Measurements from ENCODE around the gene GADD45GIP1.

GADD45GIP1 gene

DNA sequence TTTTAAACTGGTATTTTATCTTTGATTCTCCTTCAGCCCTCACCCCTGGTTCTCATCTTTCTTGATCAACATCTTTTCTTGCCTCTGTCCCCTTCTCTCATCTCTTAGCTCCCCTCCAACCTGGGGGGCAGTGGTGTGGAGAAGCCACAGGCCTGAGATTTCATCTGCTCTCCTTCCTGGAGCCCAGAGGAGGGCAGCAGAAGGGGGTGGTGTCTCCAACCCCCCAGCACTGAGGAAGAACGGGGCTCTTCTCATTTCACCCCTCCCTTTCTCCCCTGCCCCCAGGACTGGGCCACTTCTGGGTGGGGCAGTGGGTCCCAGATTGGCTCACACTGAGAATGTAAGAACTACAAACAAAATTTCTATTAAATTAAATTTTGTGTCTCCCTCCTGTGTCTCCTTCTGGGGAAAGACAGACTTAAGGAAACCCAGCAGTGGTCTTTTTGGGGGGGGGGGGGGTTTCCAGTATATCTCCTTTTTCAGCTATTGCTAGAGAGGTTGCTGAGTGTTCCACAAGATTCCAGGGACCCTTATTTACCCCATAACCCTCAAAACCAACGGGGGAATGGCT lies 12.8 kb downstream of the GADD45GIP1 start:
- no peak overlapping the region for H3K27ac ChIP-seq
- no peak overlapping the region for H2AFZ ChIP-seq
- H3K4me1 ChIP-seq = peaks cover 19% of the 10 kb centered on the region
- H3K79me2 ChIP-seq = peaks cover 36% of the 10 kb centered on the region
- TF ChIP-seq, protein P1, sequence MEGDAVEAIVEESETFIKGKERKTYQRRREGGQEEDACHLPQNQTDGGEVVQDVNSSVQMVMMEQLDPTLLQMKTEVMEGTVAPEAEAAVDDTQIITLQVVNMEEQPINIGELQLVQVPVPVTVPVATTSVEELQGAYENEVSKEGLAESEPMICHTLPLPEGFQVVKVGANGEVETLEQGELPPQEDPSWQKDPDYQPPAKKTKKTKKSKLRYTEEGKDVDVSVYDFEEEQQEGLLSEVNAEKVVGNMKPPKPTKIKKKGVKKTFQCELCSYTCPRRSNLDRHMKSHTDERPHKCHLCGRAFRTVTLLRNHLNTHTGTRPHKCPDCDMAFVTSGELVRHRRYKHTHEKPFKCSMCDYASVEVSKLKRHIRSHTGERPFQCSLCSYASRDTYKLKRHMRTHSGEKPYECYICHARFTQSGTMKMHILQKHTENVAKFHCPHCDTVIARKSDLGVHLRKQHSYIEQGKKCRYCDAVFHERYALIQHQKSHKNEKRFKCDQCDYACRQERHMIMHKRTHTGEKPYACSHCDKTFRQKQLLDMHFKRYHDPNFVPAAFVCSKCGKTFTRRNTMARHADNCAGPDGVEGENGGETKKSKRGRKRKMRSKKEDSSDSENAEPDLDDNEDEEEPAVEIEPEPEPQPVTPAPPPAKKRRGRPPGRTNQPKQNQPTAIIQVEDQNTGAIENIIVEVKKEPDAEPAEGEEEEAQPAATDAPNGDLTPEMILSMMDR (IDR thresholded peaks at IDR 0.05) = no peak
- no peaks in the 10 kb centered on the region for H3K9me3 ChIP-seq (ENCODE audit: control insufficient read depth, low read length)
- no peak overlapping the region for H3K4me2 ChIP-seq (ENCODE audit: low read length)
- H3K36me3 ChIP-seq (ENCODE audit: control insufficient read depth, insufficient read depth, low read length) = no peaks in the 10 kb centered on the region
- H3K4me3 ChIP-seq (ENCODE audit: low read depth, low read length) = no peak overlapping the region
- H3K27me3 ChIP-seq (ENCODE audit: control insufficient read depth, insufficient read depth, low read length) = no peaks in the 10 kb centered on the region
- no peak overlapping the region for H3K9ac ChIP-seq

DNA sequence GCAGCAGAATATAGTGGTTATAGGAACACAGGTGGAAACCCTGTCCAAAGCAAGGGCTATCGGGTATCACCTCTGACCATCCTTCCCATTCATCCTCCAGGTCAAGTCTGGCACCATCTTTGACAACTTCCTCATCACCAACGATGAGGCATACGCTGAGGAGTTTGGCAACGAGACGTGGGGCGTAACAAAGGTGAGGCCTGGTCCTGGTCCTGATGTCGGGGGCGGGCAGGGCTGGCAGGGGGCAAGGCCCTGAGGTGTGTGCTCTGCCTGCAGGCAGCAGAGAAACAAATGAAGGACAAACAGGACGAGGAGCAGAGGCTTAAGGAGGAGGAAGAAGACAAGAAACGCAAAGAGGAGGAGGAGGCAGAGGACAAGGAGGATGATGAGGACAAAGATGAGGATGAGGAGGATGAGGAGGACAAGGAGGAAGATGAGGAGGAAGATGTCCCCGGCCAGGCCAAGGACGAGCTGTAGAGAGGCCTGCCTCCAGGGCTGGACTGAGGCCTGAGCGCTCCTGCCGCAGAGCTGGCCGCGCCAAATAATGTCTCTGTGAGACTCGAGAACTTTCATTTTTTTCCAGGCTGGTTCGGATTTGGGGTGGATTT lies 13.5 kb downstream of the GADD45GIP1 start:
- no peaks in the 10 kb centered on the region for H3K36me3 ChIP-seq (ENCODE audit: control insufficient read depth, insufficient read depth, low read length)
- H3K4me2 ChIP-seq (ENCODE audit: low read length) = no peak overlapping the region
- H3K9ac ChIP-seq = no peak overlapping the region
- H3K27ac ChIP-seq = no peak overlapping the region
- H3K4me3 ChIP-seq (ENCODE audit: low read depth, low read length) = no peak overlapping the region
- peaks cover 40% of the 10 kb centered on the region for H3K79me2 ChIP-seq
- TF ChIP-seq, protein P1 (IDR thresholded peaks at IDR 0.05) = no peak
- peaks cover 19% of the 10 kb centered on the region for H3K4me1 ChIP-seq
- H3K27me3 ChIP-seq (ENCODE audit: control insufficient read depth, insufficient read depth, low read length) = no peaks in the 10 kb centered on the region
- H2AFZ ChIP-seq = no peak overlapping the region
- H3K9me3 ChIP-seq (ENCODE audit: control insufficient read depth, low read length) = no peaks in the 10 kb centered on the region

DNA sequence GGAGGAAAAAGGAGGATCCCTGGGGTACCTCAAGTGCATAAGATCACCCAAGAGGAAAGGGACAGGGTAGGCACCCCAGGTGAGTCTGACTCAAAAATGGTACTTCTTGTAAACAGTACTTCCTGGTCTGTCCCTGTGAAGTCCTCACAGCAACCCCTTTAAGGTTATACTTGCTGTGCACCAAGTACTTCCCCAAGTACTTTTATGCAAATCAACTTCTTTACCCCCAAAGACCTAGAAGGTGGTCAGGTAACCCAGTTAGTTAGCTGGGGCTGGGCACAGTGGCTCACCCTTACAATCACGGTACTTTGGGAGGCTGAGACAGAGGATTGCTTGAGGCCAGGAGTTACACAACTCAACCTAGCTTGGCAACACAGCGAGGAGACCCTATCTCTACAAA lies 16.1 kb downstream of the GADD45GIP1 start:
- H2AFZ ChIP-seq = no peak overlapping the region
- TF ChIP-seq, protein P1 (IDR thresholded peaks at IDR 0.05) = no peak
- no peaks in the 10 kb centered on the region for H3K36me3 ChIP-seq (ENCODE audit: control insufficient read depth, insufficient read depth, low read length)
- peak overlapping the region; percentile 11 for H3K4me2 ChIP-seq (ENCODE audit: low read length)
- H3K4me3 ChIP-seq (ENCODE audit: low read depth, low read length) = no peak overlapping the region
- H3K27ac ChIP-seq = no peak overlapping the region
- no peak overlapping the region for H3K9ac ChIP-seq
- no peaks in the 10 kb centered on the region for H3K9me3 ChIP-seq (ENCODE audit: control insufficient read depth, low read length)
- H3K27me3 ChIP-seq (ENCODE audit: control insufficient read depth, insufficient read depth, low read length) = no peaks in the 10 kb centered on the region
- peaks cover 12% of the 10 kb centered on the region for H3K4me1 ChIP-seq
- H3K79me2 ChIP-seq = peaks cover 23% of the 10 kb centered on the region

DNA sequence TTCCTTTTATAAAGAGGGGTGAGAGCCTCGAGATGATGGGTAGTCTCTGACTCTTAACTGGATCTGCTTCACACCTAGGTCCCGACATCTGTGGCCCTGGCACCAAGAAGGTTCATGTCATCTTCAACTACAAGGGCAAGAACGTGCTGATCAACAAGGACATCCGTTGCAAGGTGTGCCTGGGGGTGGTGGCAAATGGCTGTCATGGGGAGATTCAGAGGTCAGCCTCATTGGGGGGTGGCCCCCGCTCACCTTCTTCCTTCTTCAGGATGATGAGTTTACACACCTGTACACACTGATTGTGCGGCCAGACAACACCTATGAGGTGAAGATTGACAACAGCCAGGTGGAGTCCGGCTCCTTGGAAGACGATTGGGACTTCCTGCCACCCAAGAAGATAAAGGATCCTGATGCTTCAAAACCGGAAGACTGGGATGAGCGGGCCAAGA lies 17.0 kb downstream of the GADD45GIP1 start:
- Histone ChIP-seq H3K27ac (peak overlapping the region; percentile 96), H3K27me3 (ENCODE audit: control insufficient read depth, insufficient read depth, low read length) (no peaks in the 10 kb centered on the region), H3K9me3 (ENCODE audit: control insufficient read depth, low read length) (no peaks in the 10 kb centered on the region), H3K4me1 (peaks cover 12% of the 10 kb centered on the region), H3K4me2 (ENCODE audit: low read length) (peak overlapping the region; percentile 86), H3K4me3 (ENCODE audit: low read depth, low read length) (peak overlapping the region; percentile 97), H3K79me2 (peaks cover 23% of the 10 kb centered on the region), H3K36me3 (ENCODE audit: control insufficient read depth, insufficient read depth, low read length) (no peaks in the 10 kb centered on the region), H3K9ac (no peak overlapping the region), H2AFZ (no peak overlapping the region)
- TF ChIP-seq, protein P1 (IDR thresholded peaks at IDR 0.05) = no peak

Data from parathyroid adenoma (tissue), 2 donors.